Non-pigmented ciliary epithelial cell (primary cell): ENCODE results near the gene RMND5B.
A peak's percentile ranks its signal among the peaks of the same experiment; 100 is the strongest.
"Not testable (repeated sequence)": the region's sequence is repeated elsewhere in the genome, so short reads cannot be mapped to it uniquely, and the experiment has no call there.

Experiments
- DNase-seq: peaks from one replicate; pipeline ENCODE4 v3.0.0-alpha.2; 2010; ENCODE audit warnings: low read depth

RMND5B gene

DNA sequence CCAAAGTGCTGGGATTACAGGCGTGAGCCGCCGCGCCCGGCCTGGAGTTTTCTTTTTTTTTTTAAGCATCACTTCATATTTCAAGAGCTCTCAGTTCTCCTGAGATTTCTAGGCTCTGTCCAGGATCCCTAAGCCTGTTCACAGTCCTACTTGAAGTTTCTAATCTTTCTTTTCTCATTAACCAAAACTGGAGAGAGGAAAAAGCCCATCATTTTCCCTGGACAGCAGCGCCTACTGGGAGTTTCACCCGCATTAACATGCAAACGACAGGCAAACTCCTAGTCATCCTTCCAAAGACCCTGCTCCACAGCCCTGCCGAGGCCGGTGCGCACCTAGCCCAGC, 609 bp upstream of the RMND5B start:
- DNase-seq, result not testable (repeated sequence)

DNA sequence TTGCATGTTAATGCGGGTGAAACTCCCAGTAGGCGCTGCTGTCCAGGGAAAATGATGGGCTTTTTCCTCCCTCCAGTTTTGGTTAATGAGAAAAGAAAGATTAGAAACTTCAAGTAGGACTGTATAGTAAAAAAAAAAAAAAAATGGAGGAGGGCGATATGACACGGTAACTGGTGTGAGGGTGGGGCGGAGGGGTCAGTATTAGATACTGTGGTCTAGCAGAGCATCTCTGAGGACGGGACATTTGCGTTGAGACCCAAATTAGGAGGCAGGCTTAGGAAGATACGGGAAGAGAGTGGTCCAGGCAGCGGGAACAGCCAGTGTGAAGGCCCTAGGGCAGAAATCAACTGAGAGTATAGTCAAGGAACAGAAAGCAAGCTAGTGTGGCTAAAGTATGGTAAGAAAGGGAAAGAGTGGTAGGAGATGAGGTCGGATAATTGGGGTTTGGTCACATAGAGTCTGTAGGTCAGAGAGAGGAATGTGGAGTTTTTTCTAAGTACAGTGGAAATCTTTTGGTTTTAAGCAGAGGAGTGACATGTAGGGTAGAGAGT, 707 bp downstream of the RMND5B start:
- DNase-seq, result no peak

DNA sequence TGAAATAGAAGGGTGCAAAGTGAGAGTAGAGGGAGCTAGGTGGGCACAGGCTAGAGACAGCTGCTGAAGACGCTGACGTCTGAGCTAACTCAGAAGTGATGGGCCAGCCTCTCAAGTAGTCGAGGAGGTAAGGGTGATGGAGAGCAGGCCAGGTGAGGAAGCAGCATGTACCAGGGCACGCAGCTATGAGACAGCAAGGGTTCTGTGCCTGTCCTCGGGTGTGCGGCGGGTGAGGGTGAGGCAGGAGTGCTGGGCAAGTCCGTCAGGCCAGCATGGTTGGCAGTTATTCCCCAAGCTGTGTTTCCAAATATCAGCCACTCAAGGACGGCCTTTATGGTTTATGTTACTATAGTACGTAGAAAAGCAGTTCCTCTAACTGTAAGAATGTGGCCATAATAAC, 6.2 kb downstream of the RMND5B start:
- DNase-seq, result no peak

DNA sequence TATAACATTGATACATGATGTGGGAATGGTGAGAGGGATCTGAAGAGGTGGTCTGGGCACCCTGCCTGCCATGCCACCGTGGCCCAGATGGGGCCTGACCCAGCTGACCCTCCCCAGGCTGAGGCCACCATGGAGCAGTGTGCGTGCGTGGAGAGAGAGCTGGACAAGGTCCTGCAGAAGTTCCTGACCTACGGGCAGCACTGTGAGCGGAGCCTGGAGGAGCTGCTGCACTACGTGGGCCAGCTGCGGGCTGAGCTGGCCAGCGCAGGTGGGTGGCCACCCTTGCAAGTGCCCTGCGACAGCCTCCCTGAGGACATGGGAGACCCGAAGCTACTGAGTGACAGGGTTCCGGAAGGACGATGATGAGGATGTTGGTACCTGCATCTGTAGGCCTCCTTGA, 7.2 kb downstream of the RMND5B start:
- DNase-seq, result no peak

DNA sequence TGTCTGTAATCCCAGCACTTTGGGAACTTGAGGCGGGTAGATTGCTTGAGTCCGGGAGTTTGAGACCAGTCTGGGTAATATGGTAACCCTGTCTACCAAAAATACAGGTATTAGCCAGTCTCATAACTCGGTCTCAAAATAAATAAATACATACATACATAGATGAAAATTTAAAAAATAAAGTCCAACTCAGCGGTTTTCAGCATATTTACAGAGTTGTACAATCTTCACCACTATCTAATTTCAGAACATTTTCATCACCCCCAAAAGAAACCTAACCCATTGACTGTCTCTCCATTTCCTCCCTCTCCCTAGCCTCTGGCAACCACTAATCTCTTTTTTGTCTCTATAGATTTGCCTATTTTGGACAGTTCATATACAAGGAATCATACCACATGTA, 10.7 kb downstream of the RMND5B start:
- no peak for DNase-seq

DNA sequence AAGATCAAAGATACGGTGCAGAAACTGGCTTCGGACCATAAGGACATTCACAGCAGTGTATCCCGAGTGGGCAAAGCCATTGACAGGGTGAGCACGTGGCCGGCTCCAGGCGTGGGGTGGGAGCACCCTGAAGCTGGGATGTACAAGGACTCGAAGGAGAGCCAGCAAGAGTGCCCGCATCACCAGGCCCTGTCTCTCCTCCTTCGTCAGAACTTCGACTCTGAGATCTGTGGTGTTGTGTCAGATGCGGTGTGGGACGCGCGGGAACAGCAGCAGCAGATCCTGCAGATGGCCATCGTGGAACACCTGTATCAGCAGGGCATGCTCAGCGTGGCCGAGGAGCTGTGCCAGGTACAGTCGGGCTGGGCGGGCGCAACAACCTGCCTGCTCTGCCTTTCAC, 11.8 kb downstream of the RMND5B start:
- no peak for DNase-seq

DNA sequence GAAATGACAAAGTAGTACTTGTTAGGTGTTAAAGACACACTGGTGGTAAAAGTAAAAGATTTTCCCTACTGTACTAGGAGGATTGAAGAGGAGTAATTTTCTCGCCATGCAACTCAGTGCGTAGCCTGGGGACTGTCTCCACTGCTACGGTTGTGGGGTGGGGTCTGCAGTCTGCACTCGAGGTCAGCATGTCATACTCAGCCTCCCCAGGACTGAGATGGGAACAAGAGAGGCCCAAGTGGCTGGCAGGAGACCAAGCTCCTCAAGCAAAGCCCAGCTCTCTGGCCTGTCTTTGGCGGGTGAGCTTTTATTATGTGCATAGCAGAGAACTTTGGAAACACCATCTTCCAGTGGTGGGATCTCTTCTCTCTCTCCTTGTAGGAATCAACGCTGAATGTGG, 12.4 kb downstream of the RMND5B start:
- no peak for DNase-seq

DNA sequence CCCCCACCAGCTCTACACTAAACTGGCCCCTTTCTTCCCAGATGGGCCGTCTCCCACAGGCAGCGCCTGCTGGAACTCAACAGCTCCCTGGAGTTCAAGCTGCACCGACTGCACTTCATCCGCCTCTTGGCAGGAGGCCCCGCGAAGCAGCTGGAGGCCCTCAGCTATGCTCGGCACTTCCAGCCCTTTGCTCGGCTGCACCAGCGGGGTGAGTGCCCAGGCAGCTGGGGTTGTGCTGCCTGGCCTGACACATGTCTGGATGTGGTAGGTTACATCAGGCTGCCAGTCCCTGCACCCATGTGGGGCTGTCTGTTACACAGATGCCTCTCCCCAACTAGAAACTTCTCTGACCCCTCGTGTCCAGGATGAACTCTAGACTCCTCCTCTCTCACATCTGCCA, 13.1 kb downstream of the RMND5B start:
- DNase-seq, result no peak

DNA sequence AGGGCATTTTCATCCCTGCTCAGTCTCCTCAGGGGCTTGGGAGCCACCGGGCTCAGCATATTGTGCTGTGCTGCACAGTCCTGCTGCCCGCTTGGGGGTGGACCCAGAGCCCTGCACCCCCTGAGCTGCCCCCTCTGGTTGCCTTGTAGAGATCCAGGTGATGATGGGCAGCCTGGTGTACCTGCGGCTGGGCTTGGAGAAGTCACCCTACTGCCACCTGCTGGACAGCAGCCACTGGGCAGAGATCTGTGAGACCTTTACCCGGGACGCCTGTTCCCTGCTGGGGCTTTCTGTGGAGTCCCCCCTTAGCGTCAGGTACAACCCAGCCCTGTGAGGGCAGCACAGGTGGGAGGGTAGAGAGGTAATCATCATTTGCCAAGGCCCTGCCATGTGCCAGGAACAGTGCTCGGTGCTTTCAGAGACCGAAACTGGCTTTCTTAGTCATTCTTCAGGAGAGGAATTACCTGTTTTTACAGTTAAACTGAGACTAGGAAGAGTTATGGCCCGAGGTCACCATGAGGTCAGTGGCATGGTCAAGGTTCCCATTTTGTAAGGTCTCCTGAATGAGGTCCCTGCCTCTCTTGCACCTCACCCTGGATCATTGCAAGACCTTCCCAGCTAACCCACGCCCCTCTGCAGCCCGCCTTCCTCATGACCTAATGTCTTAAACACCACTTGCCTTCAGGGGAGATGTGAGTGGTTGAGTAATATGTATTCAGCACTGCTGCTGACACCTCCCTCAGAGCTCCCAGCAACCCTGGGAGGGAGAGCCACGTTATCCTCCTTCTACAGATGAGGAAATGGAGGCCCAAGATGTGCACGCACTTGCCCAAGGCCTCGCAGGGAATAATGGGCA, 15.4 kb downstream of the RMND5B start:
- no peak for DNase-seq

DNA sequence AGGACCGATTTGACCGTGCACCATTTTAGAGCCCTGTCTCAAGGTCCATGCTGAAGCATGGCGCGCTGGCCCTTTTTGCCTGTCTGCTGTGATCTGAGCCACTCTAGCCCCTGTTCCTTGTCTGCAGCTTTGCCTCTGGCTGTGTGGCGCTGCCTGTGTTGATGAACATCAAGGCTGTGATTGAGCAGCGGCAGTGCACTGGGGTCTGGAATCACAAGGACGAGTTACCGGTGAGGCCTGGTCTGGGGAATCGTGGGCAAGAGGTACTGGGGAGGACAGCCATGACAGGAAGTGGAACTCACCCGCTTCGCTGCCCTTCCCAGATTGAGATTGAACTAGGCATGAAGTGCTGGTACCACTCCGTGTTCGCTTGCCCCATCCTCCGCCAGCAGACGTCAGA, 16.6 kb downstream of the RMND5B start:
- no peak for DNase-seq

DNA sequence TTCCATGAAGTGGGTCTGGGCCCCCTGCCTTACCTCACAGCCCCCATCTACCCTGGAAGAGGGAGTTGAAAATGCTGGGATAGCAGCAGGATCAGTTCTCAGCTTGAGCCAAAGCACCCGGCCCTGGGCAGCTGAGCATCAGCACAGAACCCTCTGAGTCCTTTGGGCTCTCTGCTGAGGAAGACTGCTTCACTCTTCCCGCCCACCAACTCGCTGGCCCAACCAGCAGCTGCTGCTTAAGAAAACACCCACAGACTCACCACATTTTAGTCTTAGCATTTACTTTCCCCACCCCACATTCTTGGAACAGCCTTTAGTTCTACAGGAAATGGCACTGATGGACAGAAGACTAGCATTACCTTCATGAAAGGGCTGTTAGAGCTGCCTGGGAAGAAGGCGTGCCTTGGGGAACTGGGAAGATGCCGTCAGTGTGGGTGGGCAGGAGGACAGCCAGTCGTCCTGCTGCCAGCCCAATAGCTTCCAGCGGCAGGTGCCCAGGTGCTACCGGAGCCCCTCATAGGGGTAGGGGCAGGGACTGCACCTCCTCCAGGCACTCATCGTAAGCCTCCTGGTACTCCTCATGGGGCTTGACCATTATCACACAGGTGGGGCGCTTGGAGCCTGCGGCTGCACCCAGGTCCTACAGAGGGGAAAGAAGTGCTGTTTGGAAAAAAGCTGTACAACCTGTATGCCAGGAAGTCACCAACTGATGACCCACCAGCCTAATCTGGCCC, 18.6 kb downstream of the RMND5B start:
- no peak for DNase-seq

DNA sequence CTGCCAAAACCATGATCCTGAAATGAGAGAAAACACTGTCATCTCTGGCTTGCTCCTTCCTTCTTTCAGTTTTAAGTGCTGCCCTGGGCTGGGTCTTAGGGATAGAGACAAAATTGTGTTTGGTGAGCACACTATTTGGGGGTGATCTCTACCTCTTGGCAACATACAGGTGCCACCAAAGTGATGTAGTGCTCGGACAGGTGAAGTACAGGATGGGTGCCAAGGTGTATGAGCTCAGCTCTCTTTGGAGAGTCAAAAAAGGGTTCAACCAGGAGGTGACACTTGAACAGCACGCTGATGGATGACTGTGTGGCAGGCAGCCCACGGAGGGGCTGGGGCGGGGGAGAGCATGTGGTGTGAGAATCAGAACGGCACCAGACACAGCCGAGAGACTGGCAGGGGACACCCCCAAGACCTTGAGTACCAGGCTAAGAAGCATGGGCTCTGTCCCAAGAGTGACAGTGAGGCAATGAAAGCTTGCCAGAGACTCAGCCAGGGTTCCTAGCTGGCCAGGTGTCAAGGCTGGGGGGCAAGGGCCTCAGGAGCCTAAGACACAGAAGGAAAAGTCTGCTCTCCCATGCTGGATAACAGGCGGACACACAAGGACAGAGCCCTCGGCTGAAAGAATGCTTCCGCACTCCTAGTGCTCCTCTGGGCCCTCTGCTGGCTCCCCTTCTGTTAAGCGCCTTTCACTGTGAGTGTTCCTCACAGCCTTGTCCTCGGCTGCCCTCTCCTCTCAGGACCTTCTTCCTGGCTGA, 20.3 kb downstream of the RMND5B start:
- no peak for DNase-seq

DNA sequence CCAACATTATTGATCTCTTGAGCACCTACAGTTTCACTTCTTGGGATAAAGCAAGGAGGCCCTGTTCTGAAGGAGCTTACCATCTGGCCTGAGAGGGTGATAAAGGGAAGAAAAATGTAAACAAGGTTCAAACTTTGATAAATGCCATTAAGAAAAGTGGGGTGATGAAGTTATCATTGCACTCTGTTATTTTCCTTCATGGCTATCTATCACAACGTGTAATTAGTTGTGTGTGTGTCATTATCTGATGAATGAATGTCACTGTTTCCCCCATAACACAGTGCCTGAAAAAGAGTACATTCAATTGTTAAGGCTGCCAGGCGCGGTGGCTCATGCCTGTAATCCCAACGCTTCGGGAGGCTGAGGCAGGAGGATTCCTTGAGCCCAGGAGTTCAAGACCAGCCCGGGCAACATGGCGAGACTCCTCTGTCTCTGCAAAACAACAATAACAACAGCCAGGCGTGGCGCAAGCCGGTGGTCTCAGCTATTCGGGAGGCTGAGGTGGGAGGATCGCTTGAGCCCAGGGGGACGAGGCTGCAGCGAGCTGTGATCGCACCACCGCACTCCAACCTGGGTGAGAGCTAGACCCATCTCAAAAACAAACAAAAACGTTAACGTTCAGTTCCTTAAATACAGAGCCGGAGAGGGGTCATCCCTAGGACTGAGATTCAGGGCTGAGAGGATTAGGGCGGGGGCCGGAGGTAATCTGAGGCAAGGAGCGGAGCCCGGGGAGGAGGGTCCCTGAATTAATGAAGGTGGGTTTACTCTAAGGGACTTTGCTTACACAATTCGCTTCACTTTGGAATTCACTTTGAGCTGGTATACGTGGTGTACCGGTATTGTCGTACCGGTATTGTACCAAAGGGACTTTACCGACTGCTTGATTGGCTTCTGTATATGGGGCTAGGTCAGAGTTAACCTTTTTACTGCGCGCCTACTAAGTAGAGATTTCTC, 22.0 kb downstream of the RMND5B start:
- no peak for DNase-seq

DNA sequence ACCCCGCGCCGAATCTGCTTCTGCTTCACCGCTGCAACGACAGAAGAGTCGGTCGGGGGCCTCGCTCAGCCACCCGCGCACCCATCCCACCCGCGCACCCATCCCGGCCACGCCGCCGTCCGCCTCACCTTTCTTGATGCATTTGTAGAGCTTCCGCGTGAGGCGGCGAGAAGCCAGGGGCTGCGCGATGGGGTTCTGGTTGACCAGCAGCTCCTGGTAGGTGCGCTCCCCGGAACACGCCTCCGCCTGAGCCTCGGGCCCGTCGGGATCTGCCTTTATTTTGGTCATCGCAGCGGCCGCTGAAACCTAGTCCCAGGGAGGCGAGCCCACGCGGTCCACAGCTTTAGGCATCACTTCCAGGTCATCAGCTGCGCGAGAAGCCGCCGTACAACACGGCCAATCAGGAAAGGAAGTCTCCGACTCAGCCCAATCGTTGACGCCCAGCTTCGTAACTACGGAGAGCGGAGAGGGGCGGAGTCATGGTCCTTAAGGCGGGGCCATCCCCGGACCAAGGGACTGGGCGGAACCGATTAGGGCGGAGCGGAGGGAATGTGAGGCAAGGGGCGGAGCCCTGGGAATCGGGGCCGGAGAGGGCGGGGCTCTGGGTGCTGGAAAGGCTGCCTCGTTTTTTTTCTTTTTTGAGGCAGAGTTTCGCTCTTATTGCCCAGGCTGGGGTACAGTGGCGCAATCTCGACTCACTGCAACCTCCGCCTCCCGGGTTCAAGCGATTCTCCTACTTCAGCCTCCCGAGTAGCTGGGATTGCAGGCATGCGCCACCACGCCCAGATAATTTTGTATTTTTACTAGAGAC, 22.9 kb downstream of the RMND5B start, which contains the start of gene NHP2:
Gene NHP2, minus strand, starts transcription at position 356 of the 811 bp plus-strand sequence. Its CDS starts 68 bp downstream, at position 288.
- DNase-seq, result peak; percentile 94

DNA sequence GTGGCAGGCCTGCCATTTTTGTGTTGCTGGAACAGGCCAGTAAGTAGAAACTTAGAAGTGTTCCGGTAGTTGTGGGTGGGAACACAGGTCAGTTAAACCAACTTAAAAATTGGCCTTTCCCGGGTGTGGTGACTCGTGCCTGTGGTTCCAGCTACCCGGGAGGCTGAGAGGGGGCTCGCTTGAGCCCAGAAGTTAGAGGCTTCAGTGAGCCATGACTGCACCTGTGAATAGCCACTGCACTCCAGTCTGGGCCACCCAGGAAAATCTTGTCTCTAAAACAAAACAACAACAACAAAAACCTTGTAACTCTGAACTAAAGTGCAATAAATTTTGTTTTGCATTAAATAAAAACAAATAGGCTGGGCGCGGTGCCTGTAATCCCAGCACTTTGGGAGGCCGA, 24.3 kb downstream of the RMND5B start:
- DNase-seq, result no peak

DNA sequence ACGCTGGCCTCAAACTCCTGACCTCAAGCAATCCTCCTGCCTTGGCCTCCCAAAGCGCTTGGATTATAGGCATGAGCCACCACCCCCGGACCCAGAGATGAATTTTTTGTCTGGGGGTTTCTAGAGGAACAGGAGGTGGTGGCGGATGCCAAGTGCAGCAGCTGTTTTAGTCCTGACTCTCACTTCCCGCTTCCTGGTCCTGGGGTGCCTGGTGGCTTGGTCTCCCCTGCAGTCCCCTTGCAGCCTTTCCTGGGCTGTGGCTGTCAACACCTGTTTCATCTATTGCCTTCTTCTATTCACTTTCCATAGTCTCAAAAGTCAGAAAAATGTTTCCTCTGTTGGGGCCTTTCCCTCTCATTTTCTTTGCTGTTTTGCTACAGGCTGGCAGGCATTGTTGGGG, 29.4 kb downstream of the RMND5B start:
- DNase-seq, result no peak

DNA sequence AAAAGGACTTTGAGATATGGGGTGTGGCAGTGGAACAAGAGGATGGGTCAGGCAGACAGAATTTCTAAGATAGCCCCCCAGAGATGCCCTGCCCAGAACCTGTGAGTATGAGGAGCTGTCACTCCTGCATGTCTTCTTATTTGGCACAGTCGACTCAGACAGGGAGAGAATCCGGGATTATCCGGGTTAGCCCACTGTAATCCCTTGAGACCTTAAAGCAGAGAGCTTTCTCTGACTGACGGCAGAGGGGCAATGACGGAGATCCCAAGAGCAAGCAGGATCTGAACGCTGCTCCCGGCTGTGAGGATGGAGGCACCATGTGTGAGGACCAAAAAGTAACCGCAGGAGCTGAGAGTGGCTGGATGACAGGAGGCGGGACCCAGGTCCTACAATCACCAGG, 31.7 kb downstream of the RMND5B start:
- DNase-seq, result no peak

DNA sequence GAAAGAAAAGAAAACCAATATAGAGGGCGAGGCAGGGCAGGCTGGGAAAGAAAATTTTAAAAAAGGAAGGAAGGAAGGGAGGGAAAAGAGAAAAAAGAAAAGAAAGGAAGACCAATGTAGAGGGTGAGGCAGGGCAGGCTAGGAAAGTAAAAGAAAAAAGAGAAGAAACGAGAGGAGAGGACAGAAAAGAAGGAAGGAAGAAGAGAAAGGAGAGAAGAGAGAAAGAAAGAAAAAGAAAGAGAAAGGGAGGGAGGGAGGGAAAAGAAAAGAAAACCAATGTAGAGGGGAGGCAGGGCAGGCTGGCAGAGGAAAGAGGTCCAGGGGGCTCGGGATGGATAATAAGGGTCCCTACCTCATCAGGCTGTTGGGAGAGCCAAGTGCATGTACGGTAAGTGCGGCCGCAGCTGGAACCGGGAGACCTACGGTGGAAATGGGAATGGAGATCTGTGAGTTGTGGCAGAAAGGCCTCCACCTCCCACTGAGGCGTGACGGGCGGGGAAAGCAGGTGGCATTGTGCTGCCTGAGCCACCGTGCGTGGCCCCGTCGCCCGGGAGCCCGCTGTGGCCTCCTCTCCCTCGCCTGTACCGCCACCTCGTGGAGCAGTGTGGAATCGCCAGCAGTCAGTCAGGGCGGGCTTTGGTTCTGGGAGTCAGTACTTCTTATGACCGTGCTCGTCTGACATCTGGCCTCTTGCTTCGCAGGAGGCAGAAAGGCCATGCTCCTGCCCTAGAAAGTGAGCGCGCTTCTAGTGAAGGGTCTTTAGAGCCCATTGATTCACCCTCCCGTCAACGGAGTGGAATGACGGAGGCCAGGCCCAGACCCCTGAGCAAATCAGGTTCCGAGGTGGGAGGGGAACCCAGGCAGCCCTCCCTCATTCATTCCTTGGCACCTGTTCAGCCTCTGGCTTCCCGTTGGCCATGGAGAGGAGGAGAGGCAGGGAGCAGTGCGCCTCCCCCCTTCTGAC, 33.2 kb downstream of the RMND5B start:
- no peak for DNase-seq

DNA sequence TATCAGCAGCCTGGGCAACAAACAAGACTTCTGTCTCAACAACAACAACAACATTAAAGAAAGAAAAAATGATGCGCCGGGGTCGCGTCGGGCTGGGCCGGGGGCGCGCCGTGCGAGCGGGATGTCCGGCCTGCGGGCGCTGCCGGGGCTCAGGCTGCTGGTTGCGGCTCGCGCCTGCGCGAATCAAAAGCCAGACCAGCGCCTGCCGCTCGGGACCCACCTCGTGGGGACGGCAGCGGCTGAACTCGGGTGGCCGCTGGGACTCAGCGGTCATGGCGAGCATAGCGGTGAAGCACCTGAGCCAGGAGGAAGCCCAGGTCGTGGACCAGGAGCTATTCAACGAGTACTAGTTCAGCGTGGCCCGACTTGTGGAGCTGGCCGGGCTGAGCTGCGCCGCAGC, 34.8 kb downstream of the RMND5B start:
- no peak for DNase-seq
